Mesendoderm (in vitro differentiated cells): ENCODE measurements around the gene AGBL4.
A peak's percentile ranks its signal among the peaks of the same experiment; 100 is the strongest.

Experiments used
- DNase-seq: peaks from one replicate; pipeline ENCODE4 v3.0.0; 2013
- H2AK5ac ChIP-seq: 2 replicates; pipeline ENCODE4 v1.6.1; 2013; ENCODE audit warnings: low read length, inconsistent platforms
- H2BK120ac ChIP-seq: 2 replicates; pipeline ENCODE4 v1.6.1; 2013; ENCODE audit warnings: low read depth, mild to moderate bottlenecking, low read length, moderate library complexity, mixed read lengths
- H2BK15ac ChIP-seq: replicated peaks from 2 replicates; pipeline ENCODE4 v1.6.1; 2013; ENCODE audit warnings: low read depth, mild to moderate bottlenecking, moderate library complexity
- H2BK5ac ChIP-seq: 2 replicates; pipeline ENCODE4 v1.6.1; 2013; ENCODE audit warnings: low read length, inconsistent platforms
- H3K18ac ChIP-seq: 2 replicates; pipeline ENCODE4 v1.6.1; 2013; ENCODE audit warnings: mild to moderate bottlenecking, low read length, mixed read lengths
- H3K23ac ChIP-seq: one replicate; pipeline ENCODE4 v1.6.1; 2013; ENCODE audit warnings: low read length
- H3K27ac ChIP-seq: 2 replicates; pipeline ENCODE4 v1.5.1; 2013; ENCODE audit warnings: low read depth, mild to moderate bottlenecking, inconsistent platforms, low read length, moderate library complexity
- H3K27me3 ChIP-seq: 2 replicates; pipeline ENCODE4 v1.6.1; 2013; ENCODE audit warnings: low read length, control low read depth, mild to moderate bottlenecking, inconsistent platforms; ENCODE audit not compliant: insufficient read depth, poor library complexity
- H3K36me3 ChIP-seq: 2 replicates; pipeline ENCODE4 v1.6.1; 2013; ENCODE audit warnings: low read length, inconsistent platforms; ENCODE audit not compliant: control insufficient read depth, insufficient read depth
- H3K4ac ChIP-seq: one replicate; pipeline ENCODE4 v1.6.1; 2013; ENCODE audit warnings: low read depth, mild to moderate bottlenecking, low read length, moderate library complexity
- H3K4me1 ChIP-seq: 2 replicates; pipeline ENCODE4 v1.6.1; 2013; ENCODE audit warnings: low read depth, low read length, inconsistent platforms; ENCODE audit not compliant: control insufficient read depth
- H3K4me2 ChIP-seq: 2 replicates; pipeline ENCODE4 v1.6.1; 2013; ENCODE audit warnings: low read length
- H3K4me3 ChIP-seq: 2 replicates; pipeline ENCODE4 v1.5.1; 2013; ENCODE audit warnings: mild to moderate bottlenecking, low read length
- H3K56ac ChIP-seq: one replicate; pipeline ENCODE4 v1.6.1; 2013; ENCODE audit warnings: low read length
- H3K79me1 ChIP-seq: 2 replicates; pipeline ENCODE4 v1.6.1; 2013; ENCODE audit warnings: low read length, inconsistent platforms
- H3K79me2 ChIP-seq: 2 replicates; pipeline ENCODE4 v1.6.1; 2013; ENCODE audit warnings: mild to moderate bottlenecking, low read length; ENCODE audit not compliant: control insufficient read depth, insufficient read depth
- H3K9ac ChIP-seq: 2 replicates; pipeline ENCODE4 v1.6.1; 2013; ENCODE audit warnings: low read length, inconsistent platforms
- H4K5ac ChIP-seq: one replicate; pipeline ENCODE4 v1.6.1; 2013; ENCODE audit warnings: low read length
- H4K8ac ChIP-seq: one replicate; pipeline ENCODE4 v1.6.1; 2013; ENCODE audit warnings: low read depth, mild to moderate bottlenecking, control low read depth, low read length, moderate library complexity
- WGBS: extraction: QIAGEN DNeasy Blood & Tissue Kit; methylation state at CpG from one replicate; pipeline ENCODE4 v1.1.7; 2013; ENCODE audit warnings: low lambda C conversion rate, missing lambda C conversion rate; ENCODE audit not compliant: insufficient coverage; ENCODE audit errors: extremely low coverage; 5-methylcytosine and 5-hydroxymethylcytosine counted together

AGBL4 gene

DNA sequence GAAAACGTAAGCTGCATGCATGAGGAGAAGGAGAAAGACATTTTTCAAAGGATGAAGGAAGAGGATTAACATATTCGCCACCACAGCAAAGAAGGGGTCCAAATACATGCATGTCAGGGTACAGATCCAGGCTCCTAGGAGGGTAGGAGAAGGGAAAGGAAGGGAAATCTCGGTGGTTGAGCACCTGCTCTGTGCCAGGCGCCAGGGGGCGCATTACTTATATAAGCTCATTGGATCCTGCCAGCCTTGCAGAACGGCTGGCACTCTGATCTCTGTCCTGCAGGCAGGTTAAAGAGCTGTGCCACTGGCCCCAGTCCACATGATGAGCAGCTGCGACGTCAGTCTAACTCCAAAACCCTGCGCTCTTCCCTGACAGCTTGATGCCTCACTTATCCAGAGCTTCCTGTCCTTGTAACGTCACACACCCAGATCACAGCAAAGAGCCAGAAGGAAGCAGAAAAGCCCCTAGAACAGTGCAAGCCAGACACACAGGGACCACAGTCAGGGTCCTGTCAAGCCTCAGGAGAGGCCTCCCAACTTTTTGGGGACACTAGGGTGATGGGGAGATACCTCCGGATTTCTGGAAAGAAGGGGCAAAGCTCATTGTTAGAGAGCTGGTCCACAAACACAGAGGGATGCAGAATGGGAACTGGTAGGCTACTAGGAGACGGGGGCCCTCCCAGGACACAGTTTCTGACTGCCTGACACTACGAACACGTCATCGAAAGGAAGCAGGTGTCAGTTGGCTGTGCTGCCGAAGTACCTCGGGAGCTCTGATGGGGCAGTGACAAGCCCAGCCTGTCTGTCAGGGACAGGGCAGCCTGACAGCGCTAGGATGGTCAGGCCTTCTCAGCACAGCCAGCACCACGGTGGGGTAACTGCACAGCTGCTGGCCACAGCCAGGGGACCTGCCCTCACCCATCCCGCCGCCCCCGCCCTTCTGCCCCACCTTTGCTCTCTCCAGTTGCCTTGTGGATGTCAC lies 1346.2 kb downstream of the AGBL4 start:
- WGBS, result no CpG with 5 or more reads among the region's 22 CpGs
- H3K27ac ChIP-seq, result no peak overlapping the region
- no peaks in the 10 kb centered on the region for H3K36me3 ChIP-seq
- no peak overlapping the region for H3K4ac ChIP-seq
- no peak overlapping the region for H2AK5ac ChIP-seq
- no peak overlapping the region for H3K4me2 ChIP-seq
- H2BK15ac ChIP-seq, result no peak overlapping the region
- DNase-seq, result peak; percentile 77
- no peaks in the 10 kb centered on the region for H3K79me2 ChIP-seq
- H3K23ac ChIP-seq, result no peak overlapping the region
- no peaks in the 10 kb centered on the region for H3K79me1 ChIP-seq
- no peak overlapping the region for H3K9ac ChIP-seq
- no peak overlapping the region for H3K56ac ChIP-seq
- no peaks in the 10 kb centered on the region for H3K27me3 ChIP-seq
- no peak overlapping the region for H3K4me3 ChIP-seq
- no peaks in the 10 kb centered on the region for H3K4me1 ChIP-seq
- no peak overlapping the region for H3K18ac ChIP-seq
- H4K5ac ChIP-seq, result no peak overlapping the region
- H4K8ac ChIP-seq, result no peak overlapping the region
- H2BK120ac ChIP-seq, result no peak overlapping the region
- no peak overlapping the region for H2BK5ac ChIP-seq

DNA sequence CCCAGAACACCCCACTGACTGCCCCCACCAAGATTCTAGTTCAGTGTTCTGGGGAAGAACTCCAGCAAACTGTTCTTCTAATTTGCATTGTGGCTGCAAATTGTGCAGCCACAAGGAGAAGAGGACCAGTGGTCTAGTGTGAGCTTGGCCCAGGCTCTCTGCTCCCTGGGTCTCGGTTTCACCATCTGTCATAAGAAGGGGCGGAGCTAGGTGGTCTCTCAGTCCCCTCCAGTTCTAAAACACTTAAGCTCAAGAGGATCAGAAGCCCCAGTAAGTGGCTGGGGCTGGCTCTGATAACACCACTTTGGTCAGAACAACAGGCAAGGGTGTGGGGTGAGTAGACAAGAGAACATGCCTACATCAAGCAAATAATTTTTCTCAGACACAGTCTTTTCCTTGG lies 1346.9 kb downstream of the AGBL4 start:
- no peak overlapping the region for H3K4me2 ChIP-seq
- no peaks in the 10 kb centered on the region for H3K4me1 ChIP-seq
- H3K56ac ChIP-seq, result no peak overlapping the region
- no peak overlapping the region for H3K27ac ChIP-seq
- H3K27me3 ChIP-seq, result no peaks in the 10 kb centered on the region
- H3K9ac ChIP-seq, result no peak overlapping the region
- no peaks in the 10 kb centered on the region for H3K79me2 ChIP-seq
- no peak overlapping the region for H2BK5ac ChIP-seq
- H4K5ac ChIP-seq, result no peak overlapping the region
- DNase-seq, result no peak
- H3K4me3 ChIP-seq, result no peak overlapping the region
- WGBS, result no CpG with 5 or more reads among the region's 2 CpGs
- H3K36me3 ChIP-seq, result no peaks in the 10 kb centered on the region
- H3K79me1 ChIP-seq, result no peaks in the 10 kb centered on the region
- H2BK120ac ChIP-seq, result no peak overlapping the region
- no peak overlapping the region for H4K8ac ChIP-seq
- no peak overlapping the region for H2AK5ac ChIP-seq
- no peak overlapping the region for H3K23ac ChIP-seq
- H3K4ac ChIP-seq, result no peak overlapping the region
- no peak overlapping the region for H2BK15ac ChIP-seq
- H3K18ac ChIP-seq, result no peak overlapping the region

DNA sequence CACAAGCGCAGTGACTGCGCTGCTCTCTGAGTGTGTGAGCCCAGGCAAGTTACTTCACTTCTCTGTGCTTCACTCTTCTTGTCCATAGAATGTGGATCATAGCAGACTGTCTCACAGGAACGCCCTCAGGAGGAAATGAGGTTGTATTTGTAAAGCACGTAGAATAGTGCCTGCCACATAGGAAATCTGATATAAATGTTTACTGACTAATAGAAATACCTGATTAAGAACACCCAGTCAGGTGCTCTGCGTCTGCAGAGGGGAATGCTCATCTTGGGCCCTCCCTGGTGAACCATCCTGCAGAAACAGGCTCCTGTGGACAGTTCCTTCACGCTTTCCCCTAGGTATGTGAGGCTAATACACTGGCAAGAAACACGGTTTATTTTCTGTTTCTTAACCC lies 1347.4 kb downstream of the AGBL4 start:
- Histone ChIP-seq H3K4me3 (no peak overlapping the region), H2BK5ac (no peak overlapping the region), H3K27ac (no peak overlapping the region), H3K4ac (no peak overlapping the region), H3K56ac (no peak overlapping the region), H3K27me3 (no peaks in the 10 kb centered on the region), H4K5ac (no peak overlapping the region), H3K4me1 (no peaks in the 10 kb centered on the region), H3K79me2 (no peaks in the 10 kb centered on the region), H3K23ac (no peak overlapping the region), H3K36me3 (no peaks in the 10 kb centered on the region), H4K8ac (no peak overlapping the region), H2AK5ac (no peak overlapping the region), H3K4me2 (no peak overlapping the region), H2BK120ac (no peak overlapping the region), H3K9ac (no peak overlapping the region), H3K18ac (no peak overlapping the region), H3K79me1 (no peaks in the 10 kb centered on the region), H2BK15ac (no peak overlapping the region)
- no CpG with 5 or more reads among the region's 7 CpGs for WGBS
- no peak for DNase-seq

DNA sequence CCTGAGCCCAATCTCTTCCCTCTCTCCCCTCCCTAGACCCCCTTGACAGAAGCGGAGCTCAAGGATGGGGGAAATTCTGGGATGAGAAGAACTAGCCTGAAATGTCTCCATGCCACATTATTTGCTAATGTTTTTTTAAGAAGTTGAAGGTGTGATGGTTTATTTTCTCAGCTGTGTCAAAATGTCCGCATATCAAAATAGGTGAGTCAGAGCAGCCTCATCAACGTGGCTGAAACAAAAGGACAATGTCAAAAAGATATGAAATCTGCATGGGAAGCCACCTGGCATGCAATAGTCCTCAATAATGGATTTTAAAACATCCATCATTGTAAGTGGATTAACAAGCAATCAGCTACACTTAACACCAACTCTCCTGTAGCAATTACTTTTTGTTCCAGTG lies 1348.5 kb downstream of the AGBL4 start:
- WGBS, result no CpG with 5 or more reads among the region's 3 CpGs
- Histone ChIP-seq H3K4me2 (no peak overlapping the region), H4K8ac (no peak overlapping the region), H2BK120ac (no peak overlapping the region), H3K4me1 (no peaks in the 10 kb centered on the region), H3K36me3 (no peaks in the 10 kb centered on the region), H3K79me2 (no peaks in the 10 kb centered on the region), H3K56ac (no peak overlapping the region), H3K18ac (no peak overlapping the region), H3K23ac (no peak overlapping the region), H3K4ac (no peak overlapping the region), H3K27me3 (no peaks in the 10 kb centered on the region), H2AK5ac (no peak overlapping the region), H3K27ac (no peak overlapping the region), H3K79me1 (no peaks in the 10 kb centered on the region), H4K5ac (no peak overlapping the region), H2BK5ac (no peak overlapping the region), H3K4me3 (no peak overlapping the region), H2BK15ac (no peak overlapping the region), H3K9ac (no peak overlapping the region)
- no peak for DNase-seq

DNA sequence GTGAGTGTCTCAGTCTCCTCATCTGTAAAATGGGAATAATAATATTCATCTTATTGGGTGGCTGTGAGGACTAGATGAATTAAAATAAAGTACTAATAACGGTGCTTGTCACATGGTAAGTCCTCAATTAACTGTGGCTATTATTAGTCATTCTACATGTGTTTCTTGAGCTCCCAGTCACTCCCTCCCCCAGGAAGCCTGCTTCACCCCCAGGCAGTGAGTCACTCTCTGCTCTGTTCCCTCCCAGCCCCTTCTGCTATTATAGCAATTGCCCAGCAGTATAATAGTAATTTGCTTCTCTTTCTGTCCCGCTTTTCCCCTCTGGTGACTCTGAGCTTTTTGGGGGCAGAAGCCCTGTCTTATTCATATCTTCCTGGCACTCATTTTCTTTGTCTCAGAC lies 1349.1 kb downstream of the AGBL4 start:
- Histone ChIP-seq H3K56ac (no peak overlapping the region), H3K23ac (no peak overlapping the region), H2BK15ac (no peak overlapping the region), H2AK5ac (no peak overlapping the region), H3K36me3 (no peaks in the 10 kb centered on the region), H3K27me3 (no peaks in the 10 kb centered on the region), H2BK120ac (no peak overlapping the region), H3K4me1 (no peaks in the 10 kb centered on the region), H3K9ac (no peak overlapping the region), H4K5ac (no peak overlapping the region), H3K79me1 (no peaks in the 10 kb centered on the region), H3K79me2 (no peaks in the 10 kb centered on the region), H3K27ac (no peak overlapping the region), H3K18ac (no peak overlapping the region), H3K4me3 (no peak overlapping the region), H4K8ac (no peak overlapping the region), H3K4ac (no peak overlapping the region), H2BK5ac (no peak overlapping the region), H3K4me2 (no peak overlapping the region)
- no CpG with 5 or more reads among the region's 2 CpGs for WGBS
- DNase-seq, result peak; percentile 15
